Ureter (tissue), 1 donor: ENCODE results near the gene PSG1. TPM values are rescaled to one million over a fixed set of nuclear protein-coding genes. Genes with fewer than 3 reads are reported as not detected.
"Not testable (repeated sequence)": the region's sequence is repeated elsewhere in the genome, so short reads cannot be mapped to it uniquely, and the experiment has no call there.

ENCODE experiments used
- DNase-seq: peaks from one replicate; pipeline ENCODE4 v3.0.0-alpha.2; 2020; ENCODE audit warnings: low spot score
- total RNA-seq: library from RNA; stranded (reverse); gene quantifications from one replicate; pipeline ENCODE4 v1.2.4, GENCODE V29; 2023
- donor health status: DM: yes; HTN: yes; CAD: no.

The PSG1 gene
- total RNA-seq = not detected

- no peak for DNase-seq
Observed at GRCh38 chr19:42879613-42880012, at the start of gene PSG1. Gene PSG1 (minus strand): TSS chr19:42879713. CDS start chr19:42879581, 132 bp downstream.

- no peak for DNase-seq
Observed at GRCh38 chr19:42928896-42929295, 49.4 kb upstream of the PSG1 start.

GRCh38 chr19:42926781-42927180 is 47.3 kb upstream of the PSG1 start:
- no peak for DNase-seq

GRCh38 chr19:42923106-42923505 is 43.6 kb upstream of the PSG1 start:
- DNase-seq = not testable (repeated sequence)

GRCh38 chr19:42920971-42921370 is 41.5 kb upstream of the PSG1 start:
- not testable (repeated sequence) for DNase-seq

- DNase-seq = no peak
Observed at GRCh38 chr19:42919757-42920079, 40.2 kb upstream of the PSG1 start.

GRCh38 chr19:42919070-42919756 is 39.7 kb upstream of the PSG1 start:
- not testable (repeated sequence) for DNase-seq

GRCh38 chr19:42918377-42919069 is 39.0 kb upstream of the PSG1 start:
- not testable (repeated sequence) for DNase-seq

GRCh38 chr19:42917634-42918033 is 38.1 kb upstream of the PSG1 start, which contains the start of gene PSG6:
Gene PSG6 (minus strand): TSS chr19:42917894. CDS start chr19:42917792, 102 bp downstream.
- DNase-seq = not testable (repeated sequence)

GRCh38 chr19:42916931-42917330 is 37.4 kb upstream of the PSG1 start:
- not testable (repeated sequence) for DNase-seq

GRCh38 chr19:42913516-42913915 is 34.0 kb upstream of the PSG1 start:
- DNase-seq = not testable (repeated sequence)

GRCh38 chr19:42912941-42913340 is 33.4 kb upstream of the PSG1 start:
- not testable (repeated sequence) for DNase-seq

GRCh38 chr19:42911731-42912130 is 32.2 kb upstream of the PSG1 start:
- DNase-seq = not testable (repeated sequence)

- not testable (repeated sequence) for DNase-seq
Observed at GRCh38 chr19:42906162-42906561, 26.6 kb upstream of the PSG1 start.

- DNase-seq = not testable (repeated sequence)
Observed at GRCh38 chr19:42900561-42900960, 21.0 kb upstream of the PSG1 start.

GRCh38 chr19:42899674-42900073 is 20.2 kb upstream of the PSG1 start:
- not testable (repeated sequence) for DNase-seq

GRCh38 chr19:42899110-42899509 is 19.6 kb upstream of the PSG1 start:
- not testable (repeated sequence) for DNase-seq

GRCh38 chr19:42898656-42899055 is 19.1 kb upstream of the PSG1 start:
- not testable (repeated sequence) for DNase-seq

- DNase-seq = not testable (repeated sequence)
Observed at GRCh38 chr19:42897729-42898128, 18.2 kb upstream of the PSG1 start.

- DNase-seq = not testable (repeated sequence)
Observed at GRCh38 chr19:42890446-42890845, 10.9 kb upstream of the PSG1 start.

- not testable (repeated sequence) for DNase-seq
Observed at GRCh38 chr19:42887876-42888445, 8.4 kb upstream of the PSG1 start.

GRCh38 chr19:42882730-42883129 is 3.2 kb upstream of the PSG1 start:
- DNase-seq = not testable (repeated sequence)

- not testable (repeated sequence) for DNase-seq
Observed at GRCh38 chr19:42882010-42882409, 2.5 kb upstream of the PSG1 start.
